GM10266 (cell line): ENCODE data around the gene EIF2D.

Experiments used
- DNase-seq: peaks from one replicate; pipeline ENCODE4 v3.0.0; 2012; ENCODE audit errors: extremely low spot score
- TF ChIP-seq, protein P1 (sequence below): IDR thresholded peaks from 2 replicates; pipeline ENCODE4 v1.5.1; 2012; ENCODE audit warnings: mild to moderate bottlenecking, low read depth; ENCODE audit not compliant: control insufficient read depth, insufficient read depth; ENCODE audit errors: missing control alignments

The EIF2D gene

DNA sequence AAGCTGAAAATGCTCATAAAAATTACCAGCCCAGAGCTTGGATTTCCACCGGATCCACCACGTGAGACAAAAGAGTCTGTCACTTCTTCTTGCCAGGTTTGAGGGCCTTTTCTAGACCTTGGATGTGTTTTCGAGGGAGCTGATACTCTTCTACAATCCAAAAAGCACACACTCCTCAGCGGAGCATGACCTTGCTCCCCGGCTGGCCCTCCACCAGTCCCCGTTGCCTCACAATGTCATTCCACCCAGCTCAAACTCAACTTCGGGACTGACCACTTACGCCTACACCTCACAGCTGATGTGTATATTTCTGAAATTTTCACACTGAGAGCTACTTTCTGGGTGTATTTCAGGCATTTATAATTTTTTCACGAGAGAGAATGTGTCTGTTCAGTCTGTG, 20.6 kb downstream of the EIF2D start:
- no peak for DNase-seq
- TF ChIP-seq, protein P1, sequence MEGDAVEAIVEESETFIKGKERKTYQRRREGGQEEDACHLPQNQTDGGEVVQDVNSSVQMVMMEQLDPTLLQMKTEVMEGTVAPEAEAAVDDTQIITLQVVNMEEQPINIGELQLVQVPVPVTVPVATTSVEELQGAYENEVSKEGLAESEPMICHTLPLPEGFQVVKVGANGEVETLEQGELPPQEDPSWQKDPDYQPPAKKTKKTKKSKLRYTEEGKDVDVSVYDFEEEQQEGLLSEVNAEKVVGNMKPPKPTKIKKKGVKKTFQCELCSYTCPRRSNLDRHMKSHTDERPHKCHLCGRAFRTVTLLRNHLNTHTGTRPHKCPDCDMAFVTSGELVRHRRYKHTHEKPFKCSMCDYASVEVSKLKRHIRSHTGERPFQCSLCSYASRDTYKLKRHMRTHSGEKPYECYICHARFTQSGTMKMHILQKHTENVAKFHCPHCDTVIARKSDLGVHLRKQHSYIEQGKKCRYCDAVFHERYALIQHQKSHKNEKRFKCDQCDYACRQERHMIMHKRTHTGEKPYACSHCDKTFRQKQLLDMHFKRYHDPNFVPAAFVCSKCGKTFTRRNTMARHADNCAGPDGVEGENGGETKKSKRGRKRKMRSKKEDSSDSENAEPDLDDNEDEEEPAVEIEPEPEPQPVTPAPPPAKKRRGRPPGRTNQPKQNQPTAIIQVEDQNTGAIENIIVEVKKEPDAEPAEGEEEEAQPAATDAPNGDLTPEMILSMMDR = no peak

DNA sequence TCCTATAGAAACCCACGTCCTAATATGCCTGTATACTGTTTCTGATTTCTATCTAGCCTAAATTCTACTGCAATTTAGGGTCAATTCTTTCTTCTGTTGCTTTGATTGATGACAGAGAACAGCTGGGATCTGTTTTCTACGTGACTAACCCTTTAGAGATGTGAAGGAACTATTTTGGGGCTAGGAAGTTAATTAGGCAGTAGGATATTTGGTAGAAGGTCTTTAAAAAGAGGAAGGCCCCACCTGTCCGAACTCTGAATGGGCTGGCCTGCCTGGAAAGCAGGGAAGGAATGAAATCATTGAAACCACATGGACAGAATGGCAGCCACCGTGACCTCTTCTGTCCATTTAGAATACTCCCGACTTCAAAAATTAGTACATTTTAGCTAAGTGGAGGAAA, 21.0 kb downstream of the EIF2D start:
- no peak for DNase-seq
- TF ChIP-seq, protein P1 = no peak

DNA sequence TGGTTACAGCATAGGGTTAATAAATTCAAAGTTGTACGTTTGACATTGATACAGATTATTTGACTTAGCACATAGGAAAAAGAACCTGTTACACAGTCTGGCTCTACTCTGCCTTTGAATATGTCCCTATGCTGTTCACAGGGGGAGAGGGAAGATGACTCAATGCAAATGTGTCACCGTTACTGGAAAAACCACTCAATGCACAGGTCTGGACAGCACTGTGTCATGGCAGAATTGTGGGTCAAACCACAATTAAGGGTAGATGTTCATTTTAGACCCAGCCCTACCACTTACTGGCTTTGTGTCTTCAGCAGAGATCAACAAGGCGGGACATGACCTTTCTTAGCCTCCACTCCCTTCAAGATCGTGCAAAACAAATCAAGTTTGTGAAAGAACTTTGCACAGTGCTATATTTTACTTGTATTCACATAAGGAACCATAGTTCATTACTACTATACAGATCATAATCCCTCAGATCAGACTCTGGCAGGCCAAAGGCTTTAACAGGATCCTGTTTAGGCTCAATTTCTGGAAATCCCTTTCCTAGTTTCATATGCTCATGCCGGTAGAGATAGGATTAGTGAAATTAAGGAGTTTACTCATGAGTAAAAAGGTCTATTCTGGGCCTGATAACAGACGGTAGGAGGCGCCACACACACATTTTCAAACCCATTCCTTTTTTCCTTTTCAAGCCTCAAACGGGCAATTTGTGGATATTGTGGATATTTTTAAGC, 22.1 kb downstream of the EIF2D start:
- peak; percentile 47 for DNase-seq

DNA sequence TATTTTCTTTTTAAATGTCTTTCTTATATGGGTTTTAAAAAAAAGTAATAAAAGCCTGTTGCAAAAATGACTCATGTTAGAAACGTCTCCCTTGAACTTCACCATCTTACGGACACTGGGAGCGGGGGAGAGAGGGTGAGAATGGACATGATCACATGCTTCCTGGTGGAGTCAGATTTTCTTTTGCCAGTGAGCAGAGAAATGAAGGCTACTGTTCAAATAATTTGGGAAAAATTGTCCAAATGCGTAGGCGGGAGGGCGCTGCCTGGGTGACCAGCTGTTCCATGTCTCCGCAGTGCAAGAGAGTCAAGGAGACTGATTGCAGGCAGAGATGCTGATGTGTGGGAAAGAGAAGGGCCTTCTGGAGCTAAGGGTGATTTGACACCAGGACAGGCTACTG, 23.1 kb downstream of the EIF2D start:
- DNase-seq = no peak
- TF ChIP-seq, protein P1 = no peak

More for the DNA sequence above, 22.1 kb downstream of the EIF2D start:
- TF ChIP-seq, protein P1 = peak; percentile 44

DNA sequence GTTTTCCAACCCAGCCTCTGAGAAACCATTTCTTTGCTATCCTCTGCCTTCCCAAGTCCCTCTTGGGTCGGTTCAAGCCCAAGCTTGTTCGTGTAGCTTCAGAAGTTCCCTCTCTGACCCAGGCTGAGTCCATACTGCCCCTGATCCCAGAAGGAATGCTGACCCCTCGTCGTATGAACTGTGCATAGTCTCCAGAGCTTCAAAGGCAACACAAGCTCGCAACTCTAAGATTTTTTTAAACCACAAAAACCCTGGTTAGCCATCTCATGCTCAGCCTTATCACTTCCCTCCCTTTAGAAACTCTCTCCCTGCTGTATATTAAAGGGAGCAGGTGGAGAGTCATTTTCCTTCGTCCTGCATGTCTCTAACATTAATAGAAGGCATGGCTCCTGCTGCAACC, 23.8 kb downstream of the EIF2D start:
- no peak for DNase-seq
- TF ChIP-seq, protein P1 = no peak

DNA sequence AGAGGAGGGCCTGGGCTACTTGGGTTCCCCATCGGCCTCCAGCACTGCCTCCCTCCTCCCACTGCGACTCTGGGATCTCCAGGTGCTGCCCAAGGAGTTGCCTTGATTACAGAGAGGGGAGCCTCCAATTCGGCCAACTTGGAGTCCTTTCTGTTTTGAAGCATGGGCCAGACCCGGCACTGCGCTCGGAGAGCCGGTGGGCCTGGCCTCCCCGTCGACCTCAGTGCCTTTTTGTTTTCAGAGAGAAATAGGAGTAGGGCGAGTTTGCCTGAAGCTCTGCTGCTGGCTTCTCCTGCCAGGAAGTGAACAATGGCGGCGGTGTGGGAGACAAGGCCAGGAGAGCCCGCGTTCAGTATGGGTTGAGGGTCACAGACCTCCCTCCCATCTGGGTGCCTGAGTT, 24.4 kb downstream of the EIF2D start:
- TF ChIP-seq, protein P1 = no peak
- DNase-seq = no peak

DNA sequence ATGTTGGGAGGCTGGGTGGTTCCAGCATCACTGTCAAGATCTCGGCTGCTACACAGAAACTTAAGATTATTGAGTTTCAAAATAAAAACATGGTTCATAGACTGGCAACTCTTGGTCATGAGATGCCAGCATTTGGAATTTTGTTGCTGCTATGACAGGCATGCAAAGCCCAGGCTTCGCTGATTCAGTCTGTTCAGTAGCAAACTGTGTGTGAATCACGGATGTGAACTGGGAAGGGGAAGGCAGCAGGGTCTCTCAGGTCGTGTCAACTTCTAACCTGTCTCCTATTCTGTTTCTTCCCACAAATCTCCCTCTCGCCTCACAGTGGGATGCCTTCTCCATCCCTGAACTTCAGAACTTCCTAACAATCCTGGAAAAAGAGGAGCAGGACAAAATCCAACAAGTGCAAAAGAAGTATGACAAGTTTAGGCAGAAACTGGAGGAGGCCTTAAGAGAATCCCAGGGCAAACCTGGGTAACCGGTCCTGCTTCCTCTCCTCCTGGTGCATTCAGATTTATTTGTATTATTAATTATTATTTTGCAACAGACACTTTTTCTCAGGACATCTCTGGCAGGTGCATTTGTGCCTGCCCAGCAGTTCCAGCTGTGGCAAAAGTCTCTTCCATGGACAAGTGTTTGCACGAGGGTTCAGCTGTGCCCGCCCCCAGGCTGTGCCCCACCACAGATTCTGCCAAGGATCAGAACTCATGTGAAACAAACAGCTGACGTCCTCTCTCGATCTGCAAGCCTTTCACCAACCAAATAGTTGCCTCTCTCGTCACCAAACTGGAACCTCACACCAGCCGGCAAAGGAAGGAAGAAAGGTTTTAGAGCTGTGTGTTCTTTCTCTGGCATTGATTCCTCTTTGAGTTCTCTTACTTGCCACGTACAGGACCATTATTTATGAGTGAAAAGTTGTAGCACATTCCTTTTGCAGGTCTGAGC, 25.5 kb downstream of the EIF2D start:
- no peak for DNase-seq
- TF ChIP-seq, protein P1 = no peak
